ENCODE data around the gene MDM2. TPM values are rescaled to one million over a fixed set of nuclear protein-coding genes. Genes with fewer than 3 reads are reported as not detected.

The MDM2 gene
- total and polyA plus RNA-seq, 2 donors (not counting 3 experiments of a cell fraction or from before 2014, with no cell fraction given), result 16.7 to 270 TPM

- ChIA-PET CTCF (interaction anchor here (1.0 kb wide), 1 partner anchor 27 kb away, joined by 4 read pairs; the partner anchor contains the start of gene MDM2), POLR2A (no interaction called here)
- Histone ChIP-seq H3K9me3 (replicated peaks; ENCODE audit: control insufficient read depth, insufficient read depth, low read length) (no peaks in the 10 kb centered on the region), H3K9me1 (replicated peaks; ENCODE audit: control insufficient read depth, extremely low read depth, insufficient read depth, low read length) (no peaks in the 10 kb centered on the region), H3K27me3 (ENCODE audit: control insufficient read depth in 2 of 2, insufficient read depth in 2 of 2, low read length in 2 of 2) (no peaks in the 10 kb centered on the region), H4K20me1 (replicated peaks; ENCODE audit: control insufficient read depth, extremely low read depth, insufficient read depth, low read length) (no peaks in the 10 kb centered on the region), H3K27ac (ENCODE audit: insufficient read depth, low read depth, low read length) (no peak overlapping the region), H3K4me1 (ENCODE audit: control insufficient read depth, extremely low read depth, insufficient read depth, low read length) (no peaks in the 10 kb centered on the region), H3K36me3 (ENCODE audit: control insufficient read depth in 2 of 2, extremely low read depth in 1 of 2, insufficient read depth in 2 of 2, low read length in 2 of 2) (no peaks in the 10 kb centered on the region), H3K4me3 (replicated peaks in 1 of 3; ENCODE audit: insufficient read depth in 1 of 3, low read depth in 1 of 3, low read length in 3 of 3) (no peak overlapping the region), H3K4me2 (ENCODE audit: insufficient read depth, low read length) (no peak overlapping the region), H3K9ac (replicated peaks; ENCODE audit: extremely low read depth, insufficient read depth, low read length) (no peak overlapping the region), H3K79me2 (ENCODE audit: control insufficient read depth, insufficient read depth, low read length) (no peaks in the 10 kb centered on the region), H2AFZ (ENCODE audit: low read depth, low read length) (no peak overlapping the region)
- DNase-seq (ENCODE audit: low read depth, low spot score), result no peak
- no peak for FAIRE-seq
- no TSS peak for BruUV-seq (replicated peaks)
- dilution Hi-C loops (cut with MboI; ENCODE audit: extremely low pct_ligation_motif_present, low sequenced_read_pairs), result no loop called here
- TF ChIP-seq POLR2AphosphoS5 (IDR thresholded peaks at IDR 0.05; ENCODE audit: insufficient read depth, low read depth, low read length) (no peak), POLR2A (IDR thresholded peaks at IDR 0.05; ENCODE audit: low read depth, low read length) (no peak), GATA2 (IDR thresholded peaks at IDR 0.05; ENCODE audit: insufficient read depth, insufficient read length, low read depth, low read length) (no peak), CTCF (IDR thresholded peaks at IDR 0.05; ENCODE audit: extremely low read depth in 1 of 2, insufficient read depth in 1 of 2, low read depth in 1 of 2, low read length in 2 of 2) (no peak), JUN (IDR thresholded peaks at IDR 0.05; ENCODE audit: borderline replicate concordance, insufficient read depth, insufficient read length, low read depth) (no peak), MAX (IDR thresholded peaks at IDR 0.05; ENCODE audit: insufficient read depth, insufficient read length) (no peak), MYC (IDR thresholded peaks at IDR 0.05; ENCODE audit: low read depth, low read length) (no peak), FOS (IDR thresholded peaks at IDR 0.05; ENCODE audit: borderline replicate concordance, insufficient read depth, low read length) (no peak), EZH2 (IDR thresholded peaks at IDR 0.05; ENCODE audit: borderline replicate concordance, low read depth, low read length, severe bottlenecking) (no peak)
- intact Hi-C loops (cut with micrococcal nuclease), result no loop called here
Observed at GRCh38 chr12:68781728-68782127, 26.2 kb upstream of the MDM2 start.
